SH-SY5Y (cell line): ENCODE measurements around the gene PRDM16.

Experiments
- GATA2 ChIP-seq: IDR thresholded peaks from 2 replicates; pipeline ENCODE4 v1.6.1; 2011; ENCODE audit warnings: mild to moderate bottlenecking, low read depth, low read length
- GATA3 ChIP-seq: IDR thresholded peaks from 2 replicates; pipeline ENCODE4 v1.6.1; 2011; ENCODE audit warnings: low read depth, mild to moderate bottlenecking, low read length, moderate library complexity

DNA sequence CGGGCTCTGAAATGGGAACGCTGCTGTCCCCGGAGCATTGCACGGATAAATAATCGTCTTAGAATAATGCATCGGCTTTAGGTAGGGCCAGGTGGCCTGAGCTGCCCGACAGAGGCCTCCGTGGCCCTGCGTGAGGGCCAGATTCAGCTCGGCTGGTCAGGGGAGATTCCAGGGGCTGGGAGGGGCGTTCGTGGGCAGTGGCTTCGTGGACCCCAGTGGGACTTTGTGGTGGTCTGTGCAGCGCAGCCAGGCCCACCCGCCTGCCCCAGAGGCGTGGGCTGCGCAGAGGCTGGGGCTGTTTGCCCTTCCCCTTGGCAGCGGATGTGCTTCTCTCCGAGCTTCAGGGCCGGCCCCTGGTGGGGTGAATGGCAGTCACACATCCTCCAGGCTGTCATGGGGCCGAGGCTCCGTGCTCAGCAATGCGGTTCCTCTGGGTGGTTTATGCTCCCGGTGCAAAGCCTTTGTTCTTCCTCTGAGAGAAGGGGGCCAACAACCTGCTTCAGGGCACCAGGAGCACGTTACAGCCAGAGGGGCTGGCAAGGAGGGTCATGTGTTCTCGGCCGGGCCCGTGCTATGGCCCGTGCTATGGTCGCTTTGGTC lies 104.5 kb downstream of the PRDM16 start:
- TF ChIP-seq GATA2 (no peak), GATA3 (no peak)
